ENCODE measurements around the gene MAPK12. TPM values are rescaled to one million over a fixed set of nuclear protein-coding genes. Genes with fewer than 3 reads are reported as not detected.

MAPK12 gene
- total RNA-seq, 4 donors from 2014 or later, result 12.3 to 32.0 (median 24.1) TPM

- no peak overlapping the region for H3K4me3 ChIP-seq
- H3K27me3 ChIP-seq, result no peaks in the 10 kb centered on the region
- DNase-seq (ENCODE audit: low spot score in 2 of 2), result no peak
- H3K4me1 ChIP-seq, result peaks cover 0 to 26% (median 0%) of the 10 kb centered on the region in 4 donors
- H3K36me3 ChIP-seq, result peaks cover 13 to 97% (median 36%) of the 10 kb centered on the region in 3 donors
- no peaks in the 10 kb centered on the region for H3K9me3 ChIP-seq
- WGBS, 2 donors, result 97 to 98% methylated on average over 9 of the region's 9 CpGs
- TF ChIP-seq POLR2A (IDR thresholded peaks at IDR 0.05) (no peak), EP300 (IDR thresholded peaks at IDR 0.05) (no peak)
- TF ChIP-seq, protein P1, sequence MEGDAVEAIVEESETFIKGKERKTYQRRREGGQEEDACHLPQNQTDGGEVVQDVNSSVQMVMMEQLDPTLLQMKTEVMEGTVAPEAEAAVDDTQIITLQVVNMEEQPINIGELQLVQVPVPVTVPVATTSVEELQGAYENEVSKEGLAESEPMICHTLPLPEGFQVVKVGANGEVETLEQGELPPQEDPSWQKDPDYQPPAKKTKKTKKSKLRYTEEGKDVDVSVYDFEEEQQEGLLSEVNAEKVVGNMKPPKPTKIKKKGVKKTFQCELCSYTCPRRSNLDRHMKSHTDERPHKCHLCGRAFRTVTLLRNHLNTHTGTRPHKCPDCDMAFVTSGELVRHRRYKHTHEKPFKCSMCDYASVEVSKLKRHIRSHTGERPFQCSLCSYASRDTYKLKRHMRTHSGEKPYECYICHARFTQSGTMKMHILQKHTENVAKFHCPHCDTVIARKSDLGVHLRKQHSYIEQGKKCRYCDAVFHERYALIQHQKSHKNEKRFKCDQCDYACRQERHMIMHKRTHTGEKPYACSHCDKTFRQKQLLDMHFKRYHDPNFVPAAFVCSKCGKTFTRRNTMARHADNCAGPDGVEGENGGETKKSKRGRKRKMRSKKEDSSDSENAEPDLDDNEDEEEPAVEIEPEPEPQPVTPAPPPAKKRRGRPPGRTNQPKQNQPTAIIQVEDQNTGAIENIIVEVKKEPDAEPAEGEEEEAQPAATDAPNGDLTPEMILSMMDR (IDR thresholded peaks at IDR 0.05), result no peak
- H3K27ac ChIP-seq, result no peak overlapping the region
Observed at GRCh38 chr22:50213263-50213662, 48.2 kb downstream of the MAPK12 start.

DNA sequence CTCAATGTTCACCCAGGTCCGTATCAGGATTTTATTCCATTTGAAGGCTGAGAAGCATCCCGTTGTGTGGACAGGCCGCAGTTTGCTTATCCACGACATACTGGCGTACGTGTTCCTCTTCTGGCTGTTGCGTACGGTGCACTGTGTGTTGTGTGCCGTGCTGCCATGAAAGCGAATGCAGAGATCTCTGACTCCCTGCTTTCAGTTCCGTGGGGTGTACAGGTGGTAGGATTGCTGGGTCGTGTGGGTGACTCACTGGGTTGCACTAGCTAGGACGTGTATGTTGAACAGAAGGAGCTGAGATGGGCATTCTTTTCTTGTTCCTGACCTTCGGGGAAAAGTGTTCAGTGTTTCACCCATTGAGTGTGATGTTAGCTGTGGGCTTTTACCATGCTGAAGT is 50.3 kb downstream of the MAPK12 start:
- WGBS, 2 donors, result 86 to 93% methylated on average over 14 of the region's 14 CpGs
- DNase-seq (ENCODE audit: low spot score in 2 of 2), result no peak
- peaks cover 0 to 39% (median 3%) of the 10 kb centered on the region in 4 donors for H3K4me1 ChIP-seq
- H3K27me3 ChIP-seq, result no peaks in the 10 kb centered on the region
- H3K36me3 ChIP-seq, result peaks cover 4 to 96% (median 17%) of the 10 kb centered on the region in 3 donors
- no peak overlapping the region for H3K27ac ChIP-seq
- TF ChIP-seq, protein P1 (IDR thresholded peaks at IDR 0.05), result no peak
- TF ChIP-seq EP300 (IDR thresholded peaks at IDR 0.05) (no peak), POLR2A (IDR thresholded peaks at IDR 0.05) (no peak)
- no peaks in the 10 kb centered on the region for H3K9me3 ChIP-seq
- no peak overlapping the region for H3K4me3 ChIP-seq

GRCh38 chr22:50210378-50211139 is 50.9 kb downstream of the MAPK12 start:
- WGBS, 2 donors, result 87 to 93% methylated on average over 27 to 29 of the region's 32 CpGs
- peaks cover 4 to 96% (median 11%) of the 10 kb centered on the region in 3 donors for H3K36me3 ChIP-seq

DNA sequence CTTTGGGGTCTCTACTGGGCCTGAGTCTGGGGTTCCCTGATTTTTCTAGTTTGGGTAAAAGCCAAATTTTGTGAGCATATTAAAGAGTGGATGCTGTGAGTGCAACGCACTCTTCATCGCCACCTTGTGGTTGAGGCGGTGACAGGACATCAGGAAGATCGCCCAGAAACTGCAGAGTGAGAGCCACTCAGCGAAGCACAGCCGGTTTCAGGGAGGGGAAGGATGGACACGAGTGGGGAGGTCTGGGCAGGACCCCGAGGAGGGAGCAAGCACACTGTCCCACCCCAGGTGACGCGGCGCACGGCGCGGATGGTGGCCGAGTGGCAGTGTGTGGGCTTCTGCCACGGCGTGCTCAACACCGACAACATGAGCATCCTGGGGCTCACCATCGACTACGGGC is 51.6 kb downstream of the MAPK12 start:
- Histone ChIP-seq H3K9me3 (no peaks in the 10 kb centered on the region), H3K27me3 (no peaks in the 10 kb centered on the region), H3K4me1 (peaks cover 0 to 39% (median 3%) of the 10 kb centered on the region in 4 donors), H3K36me3 (peaks cover 4 to 92% (median 11%) of the 10 kb centered on the region in 3 donors), H3K4me3 (no peak overlapping the region), H3K27ac (no peak overlapping the region)
- peak in 1 of 2 donors; percentile 66 for DNase-seq (ENCODE audit: low spot score in 2 of 2)
- no peak for TF ChIP-seq EP300 (IDR thresholded peaks at IDR 0.05)
- TF ChIP-seq POLR2A (IDR thresholded peaks at IDR 0.05), result no peak
- TF ChIP-seq, protein P1 (IDR thresholded peaks at IDR 0.05), result peak; percentile 65 to 83 (median 79)
- WGBS, 2 donors, result 59 to 60% methylated on average over 20 of the region's 20 CpGs

More at GRCh38 chr22:50210378-50211139, 50.9 kb downstream of the MAPK12 start:
- TF ChIP-seq, protein P1 (IDR thresholded peaks at IDR 0.05), result no peak
- no peak for TF ChIP-seq EP300 (IDR thresholded peaks at IDR 0.05)
- TF ChIP-seq POLR2A (IDR thresholded peaks at IDR 0.05), result no peak
- Histone ChIP-seq H3K9me3 (no peaks in the 10 kb centered on the region), H3K27me3 (no peaks in the 10 kb centered on the region), H3K4me1 (peaks cover 0 to 39% (median 3%) of the 10 kb centered on the region in 4 donors), H3K27ac (no peak overlapping the region), H3K4me3 (no peak overlapping the region)
- no peak for DNase-seq (ENCODE audit: low spot score in 2 of 2)
